ENCODE results near the gene ASIC2.

Gene ASIC2

DNA sequence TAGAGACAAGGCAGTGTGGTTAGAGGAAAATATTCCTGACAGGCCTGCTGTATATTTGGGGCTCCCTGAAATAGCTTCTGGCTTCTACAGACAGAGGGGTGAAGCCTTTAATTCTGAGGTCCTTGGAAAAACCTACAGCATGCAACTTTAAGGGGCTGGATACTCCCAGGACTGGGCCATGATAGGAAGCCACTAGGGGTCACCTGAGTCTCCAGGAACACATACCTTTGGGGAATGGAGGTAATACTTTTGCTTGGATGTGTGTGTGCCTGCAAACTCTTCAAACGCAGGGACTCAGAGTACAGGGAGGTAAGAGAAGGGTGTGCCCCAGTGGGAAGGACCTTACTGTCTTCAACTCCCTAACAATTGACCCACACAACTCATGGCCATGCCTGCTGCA is 4.1 kb downstream of the ASIC2 start:
- no peak for DNase-seq (ENCODE audit: low read depth)

DNA sequence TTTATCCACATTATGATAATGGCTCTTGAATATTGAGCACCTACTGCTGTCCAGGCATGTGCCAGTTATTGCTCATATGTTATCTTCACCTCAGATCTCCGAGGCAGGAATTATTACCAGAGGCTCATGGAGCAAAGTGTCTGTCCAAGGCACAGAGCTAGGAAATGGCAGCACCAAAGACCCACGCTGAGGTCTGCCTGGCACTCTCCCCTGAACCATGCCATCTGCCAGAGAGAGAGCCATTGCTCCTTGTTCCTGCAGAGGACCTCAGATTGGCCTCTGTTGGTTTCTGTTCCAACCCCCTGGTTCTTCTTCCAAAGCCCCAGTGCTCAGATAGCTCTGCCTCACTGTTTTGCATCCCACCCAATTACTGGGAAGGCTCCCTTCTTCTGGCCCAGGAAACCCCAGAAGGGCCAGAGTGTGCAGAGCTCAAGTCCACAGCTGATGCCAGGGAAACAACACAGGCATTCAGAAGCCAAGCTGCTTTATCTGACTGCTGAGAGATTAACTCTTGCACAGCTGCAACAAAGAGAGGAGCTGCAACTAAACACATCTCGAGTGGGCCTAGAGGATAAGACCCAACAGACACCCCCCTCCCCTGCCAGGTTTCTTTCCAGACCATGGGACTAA is 5.9 kb downstream of the ASIC2 start:
- DNase-seq (ENCODE audit: low read depth): no peak

DNA sequence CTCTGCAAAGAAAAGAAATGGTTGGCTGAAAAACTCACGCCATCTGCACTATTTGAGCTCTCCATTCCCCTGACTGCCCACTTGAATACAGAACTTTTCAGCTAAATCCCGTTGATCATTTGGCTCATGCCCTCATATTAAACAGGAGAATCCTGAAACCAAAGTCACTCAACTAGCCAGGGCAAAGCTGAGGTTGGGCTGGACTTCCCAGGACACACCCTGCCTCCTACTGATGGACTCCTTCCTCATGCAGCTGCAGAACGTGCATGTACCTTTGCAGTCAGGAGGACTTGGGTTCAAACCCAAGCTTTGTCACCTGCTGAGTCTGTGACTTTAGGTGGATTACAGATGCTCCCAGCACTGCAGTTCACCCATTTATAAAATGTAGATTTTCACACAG is 7.7 kb downstream of the ASIC2 start:
- no peak for DNase-seq (ENCODE audit: low read depth)

DNA sequence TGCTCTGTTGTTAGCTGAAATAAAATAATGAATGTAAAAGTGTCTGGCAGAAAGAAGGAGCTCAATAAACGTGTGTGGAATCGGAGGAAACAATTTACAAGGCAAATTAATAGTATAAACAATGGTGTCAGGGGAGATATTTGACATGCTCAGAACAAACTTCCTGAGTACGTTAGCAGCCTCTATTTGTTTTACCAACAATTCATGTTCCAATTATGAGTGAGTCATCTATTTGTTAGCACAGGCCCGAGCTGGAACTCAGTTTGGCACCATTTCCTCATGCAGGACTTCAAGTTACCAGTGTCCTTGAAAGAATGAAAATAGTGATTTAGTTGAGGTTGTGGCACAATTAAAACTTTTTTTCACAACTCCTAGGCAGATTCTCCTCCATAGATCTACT is 9.1 kb downstream of the ASIC2 start:
- DNase-seq (ENCODE audit: low read depth): no peak

DNA sequence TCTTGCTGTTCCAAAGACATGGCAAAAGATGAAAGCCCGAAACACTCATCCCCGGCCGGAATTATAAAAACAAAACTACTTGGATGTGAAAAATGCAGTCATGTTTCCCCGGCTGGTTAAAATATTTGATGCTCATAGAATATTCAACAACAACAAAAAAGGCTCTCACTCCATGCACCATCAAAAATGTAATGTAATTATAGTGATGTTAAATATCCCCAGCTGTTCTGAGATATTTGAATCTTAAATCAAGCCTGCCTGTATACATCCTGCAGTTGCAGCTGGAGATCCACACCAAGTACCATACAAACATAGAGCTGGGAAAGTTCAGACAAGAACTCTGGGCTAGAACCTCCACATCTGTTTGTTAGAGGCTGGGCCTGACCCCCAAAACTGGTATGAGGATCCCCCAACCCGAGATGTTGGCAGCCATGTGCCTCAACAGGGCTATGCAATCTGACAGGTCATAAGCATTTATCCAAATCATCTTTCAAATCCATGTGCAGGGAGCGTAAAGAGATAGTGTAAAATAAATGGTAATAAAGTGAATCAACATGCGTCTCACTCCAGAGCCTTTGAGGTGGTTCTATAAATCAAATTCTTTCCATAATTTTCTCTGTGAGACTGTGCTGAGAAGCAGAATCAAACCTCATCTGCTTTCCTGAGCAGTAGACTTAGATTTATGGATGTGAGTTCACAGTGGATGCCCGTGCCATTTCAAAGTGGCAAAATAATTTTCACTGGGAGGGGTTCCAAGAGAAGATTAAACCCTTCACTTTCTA is 12.7 kb downstream of the ASIC2 start:
- no peak for DNase-seq (ENCODE audit: low read depth)

DNA sequence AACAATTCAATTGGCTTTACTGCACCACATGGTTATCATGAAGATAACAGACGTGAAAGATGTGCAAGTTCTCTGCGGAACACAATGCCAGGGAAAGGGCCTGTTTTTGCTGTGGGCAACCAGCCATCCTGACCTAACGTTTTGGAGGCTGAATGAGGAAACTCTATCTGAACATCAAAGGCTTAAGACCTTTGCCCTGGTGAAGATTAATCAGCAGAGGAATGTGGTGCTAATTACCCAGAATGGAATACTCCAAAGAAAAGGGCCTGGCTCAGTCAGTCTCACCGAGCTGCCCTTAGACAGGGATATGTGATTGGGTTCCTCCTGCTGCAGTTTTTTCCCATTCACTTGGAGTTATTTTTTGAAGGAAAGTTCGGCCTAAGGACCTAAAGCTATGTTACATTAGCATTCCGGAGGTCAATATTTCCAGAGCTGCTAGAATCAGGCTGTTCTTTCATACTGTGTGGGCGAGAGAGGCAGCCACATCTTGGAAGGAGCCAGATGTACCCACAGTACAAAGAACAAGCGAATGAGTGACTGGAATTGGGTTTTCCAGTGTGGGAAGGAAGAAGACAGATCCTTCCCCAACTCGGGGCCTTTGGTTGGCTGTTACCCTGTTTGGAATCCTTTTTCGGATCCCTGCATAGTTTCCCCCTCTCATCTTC is 15.5 kb downstream of the ASIC2 start:
- DNase-seq (ENCODE audit: low read depth): no peak

DNA sequence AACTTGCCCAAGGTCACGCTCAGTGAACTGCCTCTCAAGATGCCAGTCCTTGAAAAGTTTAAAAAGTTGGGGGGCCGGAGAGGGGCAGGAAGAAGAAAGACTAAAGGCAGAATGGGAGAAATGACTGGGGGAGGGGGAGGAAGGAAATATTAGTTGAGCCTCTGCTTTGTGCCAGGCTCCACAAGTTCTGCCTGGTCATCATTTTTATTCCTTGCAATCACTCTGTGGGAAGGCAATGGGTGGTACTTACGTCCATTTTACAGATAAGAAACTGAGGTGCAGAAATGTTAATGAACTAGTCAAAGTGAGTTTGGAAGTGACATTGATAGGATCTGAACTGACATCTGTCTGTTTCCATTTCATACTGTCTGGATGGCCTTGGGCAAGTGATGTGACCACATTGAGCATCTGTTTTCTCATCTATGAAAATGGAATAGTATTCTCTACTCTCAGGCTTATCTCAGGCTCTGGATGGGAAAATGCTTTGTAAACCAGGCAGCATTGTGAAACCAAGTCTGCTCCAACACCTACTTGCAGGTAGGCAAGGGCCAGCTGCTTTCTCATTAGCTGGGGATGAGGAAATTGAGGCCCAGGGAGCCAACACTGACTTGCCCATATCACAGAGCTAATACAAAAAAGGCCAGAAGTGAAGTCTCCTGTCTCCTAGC is 19.2 kb downstream of the ASIC2 start:
- DNase-seq (ENCODE audit: low read depth): no peak

DNA sequence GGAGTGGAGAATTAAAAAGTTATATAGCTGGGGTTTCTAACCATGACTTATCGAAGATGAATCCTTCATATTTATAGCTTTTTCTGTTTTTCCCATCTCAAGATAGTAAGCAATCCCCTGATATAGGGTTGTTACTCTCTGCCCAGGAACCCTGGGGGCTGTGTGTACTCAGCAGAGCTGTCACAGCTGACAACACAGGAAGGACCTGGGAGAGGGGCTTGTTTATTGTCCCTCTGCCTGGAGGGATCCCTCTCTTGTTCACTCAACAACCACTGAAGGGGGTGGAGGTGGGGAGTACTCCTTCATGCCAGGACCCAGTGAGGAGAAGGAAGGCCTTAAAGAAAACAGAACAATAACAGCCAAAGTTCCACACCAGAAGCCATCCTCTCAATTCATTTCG is 19.8 kb downstream of the ASIC2 start:
- no peak for DNase-seq (ENCODE audit: low read depth)

DNA sequence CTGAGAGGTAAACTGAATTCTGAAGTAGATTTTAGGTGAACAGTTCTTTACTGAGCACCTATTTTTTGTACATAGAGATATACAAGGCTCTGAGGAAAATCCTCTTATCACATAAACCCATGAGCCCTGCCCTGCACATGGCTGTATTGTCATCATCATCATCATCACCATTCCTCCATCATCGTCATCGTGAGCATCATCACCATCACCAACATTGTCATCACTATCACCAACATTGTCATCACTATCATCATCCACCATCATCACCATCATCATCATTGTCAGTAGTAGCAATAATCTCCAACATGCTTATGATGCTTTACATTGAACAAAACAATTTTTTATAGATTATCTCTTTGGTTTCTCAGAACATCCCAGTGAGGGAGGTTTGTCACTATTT is 20.7 kb downstream of the ASIC2 start:
- no peak for DNase-seq (ENCODE audit: low read depth)

DNA sequence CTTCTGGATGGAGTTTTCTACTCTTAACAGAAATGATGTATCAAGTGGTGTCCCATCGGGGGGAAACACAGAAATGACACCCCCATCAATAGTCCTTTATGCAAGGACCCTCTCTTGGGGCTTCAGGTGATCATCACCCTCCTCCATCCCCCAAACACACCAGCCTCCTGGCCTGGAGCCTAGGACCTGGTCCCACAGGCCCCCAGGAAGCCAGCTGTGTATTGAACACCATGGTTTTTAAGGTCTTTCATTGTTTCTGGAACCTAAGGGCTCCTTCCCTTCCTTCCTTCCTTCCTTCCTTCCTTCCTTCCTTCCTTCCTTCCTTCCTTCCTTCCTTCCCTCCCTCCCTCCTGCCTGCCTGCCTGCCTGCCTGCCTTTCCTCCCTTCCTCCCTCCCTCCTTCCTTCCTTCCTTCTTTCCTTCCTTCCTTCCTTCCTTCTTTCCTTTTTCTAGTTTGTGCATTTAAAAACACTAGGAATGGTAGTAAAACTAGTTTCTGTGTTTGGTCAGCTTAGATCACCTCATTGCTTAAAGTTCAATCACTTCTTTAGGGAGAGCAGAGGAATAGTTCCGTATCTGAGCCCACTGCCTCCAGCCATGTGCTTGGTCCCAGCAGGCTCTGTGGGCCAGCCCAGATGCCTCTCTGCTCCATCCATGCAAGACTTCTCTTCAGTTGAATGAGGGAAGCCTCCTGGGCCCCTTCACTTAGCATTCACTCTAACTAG is 23.6 kb downstream of the ASIC2 start:
- no peak for DNase-seq (ENCODE audit: low read depth)

DNA sequence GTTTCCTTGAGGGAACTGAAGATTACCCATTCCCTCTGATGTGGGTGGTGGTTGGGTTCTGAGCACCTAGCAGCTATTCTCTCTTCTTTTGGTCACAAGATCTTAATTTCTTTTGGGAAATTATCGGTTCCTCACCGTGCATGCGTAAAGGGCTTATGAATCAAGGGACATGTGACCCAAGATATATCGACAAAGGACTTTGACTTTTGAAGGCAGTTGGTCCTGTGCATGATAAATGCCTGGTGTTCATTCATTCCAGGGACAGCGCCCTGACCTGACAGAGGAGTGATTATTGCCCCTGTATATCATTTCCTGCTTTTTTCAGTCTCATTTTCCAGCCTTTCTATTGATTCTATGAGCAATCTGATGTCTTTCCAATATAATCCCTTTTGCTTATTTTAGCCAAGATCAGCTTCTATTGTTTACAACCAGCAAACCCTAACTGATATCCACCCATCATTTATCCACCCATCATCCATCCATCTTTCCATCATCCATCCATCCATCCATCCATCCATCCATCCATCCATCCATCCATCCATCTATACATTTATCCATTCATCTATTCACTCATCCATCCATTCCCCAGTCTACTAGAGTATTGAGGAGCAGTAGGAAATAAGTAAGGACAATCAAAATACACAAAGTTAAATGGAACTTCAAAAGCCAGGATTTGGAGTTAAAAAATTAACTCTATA is 25.1 kb downstream of the ASIC2 start:
- no peak for DNase-seq (ENCODE audit: low read depth)

DNA sequence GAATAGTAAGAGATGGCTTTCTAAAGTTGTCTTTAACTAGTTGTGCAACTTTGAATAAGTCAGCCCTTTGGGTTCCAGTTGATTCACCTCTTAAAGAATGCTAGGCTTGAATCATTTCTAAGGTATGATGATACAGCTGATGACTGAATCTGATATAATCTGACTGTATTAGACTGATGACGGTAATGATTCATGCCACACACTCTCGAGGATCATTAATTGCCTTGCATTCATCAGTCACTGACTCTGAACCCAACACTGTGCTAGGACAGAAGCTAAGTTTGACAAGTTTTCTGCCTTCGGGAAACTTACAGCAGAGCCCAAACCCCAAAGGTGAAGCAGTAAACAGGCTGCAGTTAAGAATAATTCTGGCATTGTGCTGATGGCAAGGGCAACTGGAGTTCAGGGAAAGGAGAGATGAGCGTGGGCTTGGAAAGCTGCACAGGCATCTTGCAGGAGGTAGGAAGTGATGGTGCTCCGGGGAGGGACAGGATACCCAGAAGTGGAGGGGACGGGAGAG is 25.8 kb downstream of the ASIC2 start:
- no peak for DNase-seq (ENCODE audit: low read depth)

DNA sequence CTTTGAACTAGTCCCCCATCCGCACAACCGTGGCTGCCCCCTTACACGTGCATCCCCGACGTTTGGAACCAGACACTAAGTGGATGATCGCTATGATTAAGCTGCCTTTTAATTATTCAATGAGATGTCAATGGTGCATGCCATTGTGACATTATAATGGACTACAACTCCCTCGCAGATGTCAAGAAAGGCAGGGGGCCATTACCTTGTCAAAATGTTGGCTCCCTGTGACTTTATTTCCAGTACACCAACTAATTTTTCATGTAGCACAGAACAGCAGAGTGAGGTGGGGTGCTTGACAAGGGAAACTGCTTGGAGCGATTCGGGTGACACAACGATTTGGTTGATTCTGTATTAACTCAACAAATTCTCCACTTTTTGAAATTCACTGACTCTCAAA is 26.5 kb downstream of the ASIC2 start:
- DNase-seq (ENCODE audit: low read depth): no peak

DNA sequence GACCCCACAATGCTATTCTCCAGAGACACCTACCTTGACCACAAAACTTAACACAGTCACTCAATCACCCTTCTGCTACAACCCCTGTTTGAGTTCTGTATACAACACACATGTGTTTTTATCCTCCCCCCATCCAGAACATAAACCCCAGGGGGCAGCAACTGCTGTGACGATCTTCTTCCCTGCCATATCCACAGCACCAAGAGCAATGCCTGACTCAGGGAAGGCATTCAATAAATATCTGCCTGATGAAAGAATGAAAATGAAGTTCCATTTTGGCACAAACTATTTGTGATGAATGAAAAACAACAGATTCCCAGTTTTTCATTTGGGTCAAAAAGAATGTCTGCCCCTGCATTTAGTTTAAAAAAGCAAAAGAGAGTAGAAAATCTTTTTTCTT is 27.0 kb downstream of the ASIC2 start:
- no peak for DNase-seq (ENCODE audit: low read depth)

DNA sequence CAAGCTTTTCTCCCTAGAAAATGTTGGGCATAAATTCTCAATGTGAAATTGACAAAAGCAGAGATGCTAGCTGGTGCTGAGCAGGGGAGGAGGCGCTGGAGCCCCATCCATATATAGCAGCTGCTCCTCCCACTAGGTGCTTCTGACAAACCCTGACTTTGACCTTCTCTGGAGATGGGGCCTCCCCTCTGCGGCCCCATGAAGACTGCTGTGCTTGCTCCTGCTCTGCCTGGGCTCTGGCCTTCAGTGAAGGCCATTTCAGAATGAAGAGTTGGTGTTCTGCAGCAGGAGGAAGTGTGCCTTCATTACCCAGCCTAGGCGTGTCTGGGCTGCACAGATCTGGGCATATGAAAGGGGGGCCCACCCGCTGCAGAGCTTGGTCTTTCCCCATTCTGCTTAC is 29.7 kb downstream of the ASIC2 start:
- DNase-seq (ENCODE audit: low read depth): no peak

DNA sequence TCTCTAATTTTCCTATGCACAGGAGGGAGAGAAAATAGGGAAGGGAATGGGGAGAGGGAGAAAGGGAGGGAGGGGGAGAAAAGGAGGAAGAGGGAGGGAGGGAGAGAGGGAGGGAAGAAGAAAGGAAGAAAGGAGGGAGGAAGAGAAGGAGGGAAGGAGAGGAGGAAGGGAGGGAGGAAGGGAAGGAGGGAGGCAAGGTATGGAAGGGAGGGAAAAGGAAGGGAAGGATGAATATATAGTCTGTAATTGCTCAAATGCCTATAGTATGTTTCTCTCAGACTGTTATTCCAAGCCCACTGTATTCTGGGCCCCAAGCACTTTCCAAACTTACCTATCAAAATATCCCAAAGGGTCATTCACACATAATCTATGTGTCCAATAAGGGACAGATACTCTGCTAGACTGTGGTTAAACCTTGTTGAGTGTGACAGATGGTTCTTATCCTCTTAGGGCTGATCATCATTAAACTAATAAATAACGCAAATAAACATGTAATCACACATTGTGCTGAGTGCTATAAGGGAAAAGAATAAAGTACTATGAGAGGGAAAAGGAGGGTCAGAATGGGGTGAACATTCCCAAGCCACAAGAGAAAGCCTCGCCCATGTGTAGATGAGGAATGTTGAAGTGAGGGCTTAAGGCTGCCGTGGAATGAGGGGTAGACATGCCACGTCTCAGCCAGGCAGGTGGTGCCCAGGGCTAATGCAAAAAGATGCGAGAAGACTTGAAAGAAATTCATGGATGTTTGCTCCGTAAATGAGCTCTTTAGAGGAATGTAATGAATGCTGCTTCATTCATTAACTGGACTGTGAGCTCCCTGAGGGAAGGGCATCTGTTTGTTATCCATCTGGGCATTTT is 30.6 kb downstream of the ASIC2 start:
- DNase-seq (ENCODE audit: low read depth): no peak

DNA sequence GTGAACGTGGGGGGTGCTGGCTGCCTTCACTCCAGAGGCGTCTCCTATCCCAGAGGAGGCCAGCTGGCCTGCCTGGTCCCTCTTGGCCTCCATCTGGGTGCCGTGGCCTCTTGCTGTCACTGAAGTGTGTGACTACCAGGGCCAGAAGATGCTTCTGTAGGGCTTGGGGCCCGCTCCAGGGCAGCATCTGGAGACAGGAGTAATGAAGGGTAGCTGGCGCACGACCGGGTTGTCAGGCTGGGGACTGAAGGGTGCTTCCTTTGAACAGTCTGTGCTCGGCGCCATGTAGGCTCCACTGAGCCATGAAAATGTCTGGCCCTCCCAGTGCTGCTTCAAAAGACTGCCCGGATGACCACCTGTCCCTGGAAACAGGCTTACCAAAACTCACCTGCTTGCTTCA is 31.3 kb downstream of the ASIC2 start:
- no peak for DNase-seq (ENCODE audit: low read depth)

DNA sequence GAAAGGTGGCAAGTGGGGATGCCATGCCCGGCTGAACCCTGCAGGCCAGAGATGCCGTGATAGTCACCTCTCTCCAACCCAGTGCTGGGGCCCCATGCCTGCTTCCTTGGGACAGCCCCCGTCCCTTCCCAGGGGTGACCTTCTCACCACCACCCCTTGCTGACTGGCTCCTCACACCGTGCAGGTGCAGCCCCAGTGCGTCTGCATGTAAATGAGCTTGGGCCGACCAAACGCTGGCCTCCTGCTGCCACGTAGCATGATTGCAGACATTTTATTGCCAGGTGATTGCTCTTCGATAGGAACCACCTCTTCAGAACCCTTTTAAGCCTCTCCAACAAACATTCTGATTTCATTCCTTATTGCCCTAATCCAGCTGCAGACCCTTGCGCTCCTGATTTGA is 32.5 kb downstream of the ASIC2 start:
- DNase-seq (ENCODE audit: low read depth): no peak

DNA sequence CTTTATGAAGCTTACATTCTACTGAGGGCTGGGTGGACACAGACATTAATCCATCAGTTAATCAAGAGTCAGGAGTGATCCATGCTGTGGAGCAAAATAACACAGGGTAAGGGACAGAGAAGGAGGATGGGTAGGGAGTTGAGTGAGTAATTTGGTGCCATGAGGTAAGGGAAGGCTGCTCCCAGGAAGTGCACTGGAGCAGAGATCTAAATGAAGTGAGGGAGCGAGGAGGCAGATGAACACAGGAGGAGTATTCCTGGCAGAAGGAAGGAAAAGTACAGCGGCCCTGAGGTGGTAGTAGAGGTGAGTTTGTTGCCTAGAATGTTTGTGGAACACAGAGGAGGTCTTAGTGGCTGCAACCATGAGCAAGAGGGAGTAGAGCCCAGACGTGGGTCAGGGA is 34.8 kb downstream of the ASIC2 start:
- no peak for DNase-seq (ENCODE audit: low read depth)

DNA sequence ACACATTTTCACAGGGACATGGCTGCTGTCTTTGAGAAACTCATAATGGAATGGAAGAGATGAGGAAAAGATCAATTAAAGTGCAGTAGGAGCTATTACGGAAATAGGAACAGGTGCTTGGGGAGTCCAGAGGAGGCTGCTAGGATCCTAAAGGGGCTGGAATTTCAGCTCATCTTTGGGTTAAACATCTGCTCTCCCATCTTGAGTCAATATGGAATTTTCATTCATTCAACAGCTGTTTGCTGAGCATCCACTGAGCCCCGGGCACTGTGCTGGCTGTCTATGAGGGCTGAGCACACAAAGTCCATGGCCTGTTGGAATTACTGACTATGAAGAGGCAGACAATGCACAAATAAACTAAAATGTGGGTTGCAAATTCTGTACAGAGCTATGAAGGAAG is 47.9 kb downstream of the ASIC2 start:
- DNase-seq (ENCODE audit: low read depth): no peak
